CD4-positive, alpha-beta memory T cell (primary cell): ENCODE results near the gene MORN5. TPM values are rescaled to one million over a fixed set of nuclear protein-coding genes. Genes with fewer than 3 reads are reported as not detected.

Experiments
- CTCF ChIA-PET: fragments of 350-600 bp; sonication (Branson Sonifier 250); formaldehyde crosslinking; loops from one replicate; lab custom pipeline; 2021; ENCODE audit warnings: inconsistent platforms; ENCODE audit not compliant: partially characterized antibody; lab: Charles Lee
- POLR2A ChIA-PET: fragments of 350-600 bp; sonication (Branson Sonifier 250); formaldehyde crosslinking; loops from one replicate; lab custom pipeline; 2021; ENCODE audit not compliant: partially characterized antibody; lab: Charles Lee
- DNase-seq, 5 donors: peaks; one replicate each; pipeline versions ENCODE4 v3.0.0 to v3.0.0-alpha.2; 2020 to 2022; ENCODE audit warnings: mixed read lengths in 1 of 5
- H3K27ac ChIP-seq: one replicate; pipeline ENCODE4 v1.7.0; 2013; ENCODE audit warnings: low read depth, low read length
- H3K27me3 ChIP-seq: 2 replicates; pipeline ENCODE4 v1.7.0; 2013; ENCODE audit warnings: mild to moderate bottlenecking, low read length, moderate library complexity; ENCODE audit not compliant: insufficient read depth
- H3K36me3 ChIP-seq: 2 replicates; pipeline ENCODE4 v1.7.0; 2013; ENCODE audit warnings: mild to moderate bottlenecking, low read length, moderate library complexity; ENCODE audit not compliant: insufficient read depth
- H3K4me1 ChIP-seq: 2 replicates; pipeline ENCODE4 v1.7.0; 2013; ENCODE audit warnings: mild to moderate bottlenecking, low read length, moderate library complexity; ENCODE audit not compliant: insufficient read depth
- H3K4me3 ChIP-seq, 2 donors: one replicate each; pipeline ENCODE4 v1.7.0; 2013; ENCODE audit warnings: low read length in 2 of 2, mild to moderate bottlenecking in 1 of 2
- H3K9me3 ChIP-seq, 2 donors: one replicate each; pipeline ENCODE4 v1.7.0; 2013; ENCODE audit warnings: low read length in 2 of 2, control low read depth in 1 of 2; ENCODE audit not compliant: control insufficient read depth in 1 of 2
- H3K27ac Mint-ChIP-seq, 7 donors: one replicate each; pipeline ENCODE4 v1.8.0; 2020 to 2021; ENCODE audit warnings: mixed read lengths in 7 of 7, mild to moderate bottlenecking in 6 of 7, inconsistent platforms in 3 of 7, moderate library complexity in 3 of 7
- H3K27me3 Mint-ChIP-seq, 2 donors: one replicate each; pipeline ENCODE4 v1.8.0; 2020 to 2021; ENCODE audit warnings: mixed read lengths in 2 of 2
- H3K36me3 Mint-ChIP-seq, 2 donors: one replicate each; pipeline ENCODE4 v1.8.0; 2020 to 2021; ENCODE audit warnings: mixed read lengths in 2 of 2, inconsistent platforms in 1 of 2, mild to moderate bottlenecking in 1 of 2
- H3K4me1 Mint-ChIP-seq, 4 donors: one replicate each; pipeline ENCODE4 v1.8.0; 2020 to 2021; ENCODE audit warnings: mixed read lengths in 4 of 4, mild to moderate bottlenecking in 1 of 4
- H3K4me3 Mint-ChIP-seq, 8 donors: one replicate each; pipeline ENCODE4 v1.8.0; 2020 to 2021; ENCODE audit warnings: mixed read lengths in 8 of 8, mild to moderate bottlenecking in 7 of 8, moderate library complexity in 6 of 8, inconsistent platforms in 3 of 8
- H3K9me3 Mint-ChIP-seq, 8 donors: one replicate each; pipeline ENCODE4 v1.8.0; 2020 to 2021; ENCODE audit warnings: mixed read lengths in 8 of 8, mild to moderate bottlenecking in 5 of 8, inconsistent platforms in 3 of 8, moderate library complexity in 1 of 8
- intact Hi-C: fragments of 100-400 bp; cut with micrococcal nuclease; formaldehyde crosslinking; loops from one replicate; pipeline ENCODE4 v1.15.1; 2023
- polyA plus RNA-seq, 2 donors: library from polyadenylated mRNA; unstranded; fragments of 300-500 nt; fragmentation: Illumina TruSeq; gene quantifications; one replicate each; pipeline ENCODE4 v1.2.3, GENCODE V29; 2021
- total RNA-seq, 2 experiments: library from RNA; stranded (reverse); gene quantifications; one replicate each; pipeline ENCODE4 v1.2.3, GENCODE V29; 2021

The MORN5 gene
- total and polyA plus RNA-seq, 4 experiments from 2014 or later = not detected

DNA sequence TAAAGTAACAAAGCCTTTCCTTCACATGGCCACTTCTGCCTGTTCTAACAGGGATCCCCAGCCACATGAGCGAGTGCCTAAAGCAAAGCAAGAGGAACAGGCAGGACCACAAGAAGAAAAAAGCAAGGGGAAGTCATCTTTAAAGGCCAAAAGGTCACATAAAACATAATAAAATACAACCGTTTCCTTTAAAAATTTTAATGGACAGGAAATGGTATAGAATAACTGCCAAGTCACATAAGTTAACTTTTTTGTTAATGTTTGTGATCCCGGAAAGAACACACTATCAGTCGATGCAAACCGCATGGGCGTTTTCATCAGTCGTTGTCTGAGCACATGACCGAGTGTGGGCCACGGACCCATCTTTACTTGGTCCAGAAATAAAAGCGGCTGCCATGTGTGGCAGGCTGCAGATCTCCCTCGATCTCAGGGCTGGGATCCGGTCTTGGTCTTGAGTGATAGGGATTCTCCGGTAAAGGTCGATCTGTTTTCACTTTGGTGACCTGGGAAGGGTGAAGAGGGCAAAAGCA lies 15.8 kb upstream of the MORN5 start:
- Histone ChIP-seq H3K27ac (no peak overlapping the region), H3K4me3 (no peak overlapping the region), H3K27me3 (no peaks in the 10 kb centered on the region), H3K36me3 (peaks cover 28% of the 10 kb centered on the region), H3K9me3 (no peaks in the 10 kb centered on the region), H3K4me1 (no peaks in the 10 kb centered on the region)
- Mint-ChIP-seq H3K4me1 (peaks cover 0 to 5% (median 0%) of the 10 kb centered on the region in 4 donors), H3K27me3 (no peaks in the 10 kb centered on the region), H3K4me3 (no peak overlapping the region), H3K27ac (no peak overlapping the region), H3K36me3 (peaks cover 48 to 66% of the 10 kb centered on the region in 2 donors), H3K9me3 (no peaks in the 10 kb centered on the region)
- intact Hi-C loops = no loop called here
- DNase-seq = no peak
- ChIA-PET POLR2A (no interaction called here), CTCF (interaction anchor here (0.6 to 2.8 kb wide), 4 partner anchors 19 to 206 kb away, joined by 3 to 16 read pairs (median 3); no protein-coding TSS in a partner anchor)

DNA sequence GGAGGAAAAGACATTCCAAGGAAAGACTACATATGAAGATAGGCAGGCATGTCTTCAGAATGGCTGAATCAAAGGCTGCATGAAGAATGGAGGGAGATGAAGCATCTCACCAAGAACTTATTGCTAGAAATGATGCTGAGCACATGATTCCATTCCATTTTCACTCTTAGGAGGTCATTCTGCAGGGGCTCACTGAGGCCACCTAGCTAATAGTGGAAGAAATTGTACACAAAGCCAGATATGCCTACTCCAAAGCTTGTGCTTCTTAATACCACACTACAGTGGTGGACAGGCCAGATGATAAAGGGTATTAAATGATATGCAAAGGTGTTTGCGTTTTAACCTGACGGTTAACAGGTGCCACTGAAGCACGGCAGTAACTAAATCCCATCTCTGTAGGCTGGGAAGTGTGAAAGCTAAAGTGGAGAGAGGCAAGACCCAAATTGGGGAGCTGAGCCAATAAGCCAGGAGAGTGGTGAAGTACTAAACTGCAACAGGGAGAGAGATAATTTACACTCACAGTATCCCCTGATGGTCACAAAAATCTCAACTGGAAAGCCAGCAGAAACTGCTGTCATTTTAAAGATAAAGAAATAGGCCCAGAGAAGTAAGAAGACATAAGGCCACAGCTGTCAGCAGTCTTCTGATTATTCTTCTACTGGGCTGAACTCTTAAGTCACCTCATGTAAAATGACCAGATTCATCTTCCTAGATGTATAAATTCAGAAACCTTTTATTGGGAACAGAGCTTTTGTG lies 14.7 kb upstream of the MORN5 start:
- Mint-ChIP-seq H3K4me1 (peaks cover 0 to 5% (median 3%) of the 10 kb centered on the region in 4 donors), H3K27me3 (no peaks in the 10 kb centered on the region), H3K4me3 (no peak overlapping the region), H3K9me3 (no peaks in the 10 kb centered on the region), H3K36me3 (peaks cover 48 to 72% of the 10 kb centered on the region in 2 donors), H3K27ac (no peak overlapping the region)
- H3K27me3 ChIP-seq = no peaks in the 10 kb centered on the region
- no peak for DNase-seq
- H3K36me3 ChIP-seq = peaks cover 32% of the 10 kb centered on the region
- POLR2A ChIA-PET = no interaction called here
- CTCF ChIA-PET = interaction anchor here (0.9 to 2.8 kb wide), 3 partner anchors 23 to 205 kb away, joined by 3 to 16 read pairs (median 11); no protein-coding TSS in a partner anchor
- no peak overlapping the region for H3K4me3 ChIP-seq
- H3K27ac ChIP-seq = no peak overlapping the region
- intact Hi-C loops = no loop called here
- H3K9me3 ChIP-seq = no peaks in the 10 kb centered on the region
- H3K4me1 ChIP-seq = no peaks in the 10 kb centered on the region

DNA sequence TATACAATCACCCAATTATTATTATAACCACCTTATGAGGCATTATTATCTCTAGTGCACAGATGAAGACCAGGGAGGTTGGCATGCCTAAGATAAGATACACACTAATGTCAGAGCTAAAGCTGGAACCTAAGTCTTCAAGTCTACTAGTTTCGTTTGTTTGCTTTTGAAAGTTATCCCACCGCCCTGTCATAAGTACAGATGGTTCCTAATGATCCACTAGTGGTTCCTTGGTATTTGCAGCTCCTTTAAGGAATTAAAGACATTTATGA lies 14.2 kb upstream of the MORN5 start:
- Mint-ChIP-seq H3K36me3 (peaks cover 48 to 76% of the 10 kb centered on the region in 2 donors), H3K27me3 (no peaks in the 10 kb centered on the region), H3K4me3 (no peak overlapping the region), H3K4me1 (peaks cover 0 to 5% (median 3%) of the 10 kb centered on the region in 4 donors), H3K9me3 (no peaks in the 10 kb centered on the region), H3K27ac (no peak overlapping the region)
- Histone ChIP-seq H3K4me1 (no peaks in the 10 kb centered on the region), H3K9me3 (no peaks in the 10 kb centered on the region), H3K27me3 (no peaks in the 10 kb centered on the region), H3K36me3 (peaks cover 32% of the 10 kb centered on the region), H3K27ac (no peak overlapping the region), H3K4me3 (no peak overlapping the region)
- ChIA-PET CTCF (interaction anchor here (2.8 kb wide), 2 partner anchors 23 to 47 kb away, joined by 11 to 16 read pairs; no protein-coding TSS in a partner anchor), POLR2A (no interaction called here)
- intact Hi-C loops = no loop called here
- DNase-seq = no peak

DNA sequence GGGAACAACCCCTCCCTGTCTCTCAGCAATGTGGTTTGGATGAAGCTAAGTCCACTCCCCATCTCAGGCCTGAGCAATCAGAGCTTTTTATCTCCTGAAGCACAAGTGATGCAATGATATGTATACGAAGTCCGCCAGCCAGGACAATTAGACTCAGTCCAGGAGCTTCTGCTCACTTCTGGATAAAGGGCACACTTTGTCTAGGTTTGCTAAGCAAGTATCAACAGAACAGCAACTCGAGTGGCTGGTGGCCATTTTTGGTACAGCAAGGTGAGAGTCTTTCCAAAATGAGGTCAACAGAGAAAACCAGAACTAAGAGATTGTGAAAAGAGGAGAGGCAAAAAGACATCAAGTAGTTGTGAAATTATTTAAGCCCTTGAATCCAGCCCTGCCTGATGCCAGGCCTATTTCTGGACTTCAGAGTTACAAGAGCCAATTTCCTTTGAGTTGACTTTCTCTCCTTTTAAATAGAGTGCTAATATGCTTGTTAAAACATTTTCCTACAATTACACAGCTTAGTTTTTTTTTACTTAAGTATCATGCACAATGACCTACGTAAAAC lies 8.4 kb upstream of the MORN5 start:
- Mint-ChIP-seq H3K4me3 (no peak overlapping the region), H3K27me3 (no peaks in the 10 kb centered on the region), H3K9me3 (no peaks in the 10 kb centered on the region), H3K27ac (peak overlapping the region in 1 of 7 donors; percentile 1), H3K36me3 (peaks cover 23 to 46% of the 10 kb centered on the region in 2 donors), H3K4me1 (peaks cover 11 to 18% (median 16%) of the 10 kb centered on the region in 4 donors)
- no peaks in the 10 kb centered on the region for H3K27me3 ChIP-seq
- no peak overlapping the region for H3K27ac ChIP-seq
- H3K36me3 ChIP-seq = peaks cover 20% of the 10 kb centered on the region
- H3K9me3 ChIP-seq = no peaks in the 10 kb centered on the region
- intact Hi-C loops = no loop called here
- ChIA-PET POLR2A (interaction anchor here (1.0 kb wide), 1 partner anchor 9 kb away, joined by 5 read pairs; no protein-coding TSS in a partner anchor), CTCF (interaction anchor here (0.9 to 2.8 kb wide), 2 partner anchors 24 to 53 kb away, joined by 6 to 11 read pairs; no protein-coding TSS in a partner anchor)
- H3K4me1 ChIP-seq = no peaks in the 10 kb centered on the region
- H3K4me3 ChIP-seq = no peak overlapping the region
- no peak for DNase-seq

DNA sequence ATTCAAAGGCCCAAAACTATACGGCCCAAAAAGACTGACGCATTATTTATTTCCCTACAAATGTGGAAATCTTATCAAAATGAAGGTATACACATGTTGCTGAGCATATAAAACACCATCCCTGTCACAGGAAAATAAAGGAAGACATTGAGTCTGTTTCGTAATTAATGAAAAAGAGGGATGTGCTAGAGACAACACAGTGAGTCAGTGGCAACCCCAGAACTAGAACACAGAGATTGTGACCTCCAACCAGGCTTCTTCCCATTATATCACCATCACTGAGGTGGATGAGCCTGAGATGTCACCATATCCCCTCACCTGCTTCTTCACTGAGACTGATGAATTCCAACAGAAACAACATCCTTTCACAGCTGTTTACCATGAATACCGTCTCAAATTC lies 3.9 kb upstream of the MORN5 start:
- Mint-ChIP-seq H3K9me3 (no peaks in the 10 kb centered on the region), H3K27me3 (no peaks in the 10 kb centered on the region), H3K4me3 (no peak overlapping the region), H3K4me1 (peaks cover 36 to 50% (median 42%) of the 10 kb centered on the region in 4 donors), H3K36me3 (peaks cover 4 to 26% of the 10 kb centered on the region in 2 donors), H3K27ac (peak overlapping the region in 1 of 7 donors; percentile 23)
- Histone ChIP-seq H3K36me3 (peaks cover 9% of the 10 kb centered on the region), H3K9me3 (no peaks in the 10 kb centered on the region), H3K27ac (no peak overlapping the region), H3K4me1 (peaks cover 25% of the 10 kb centered on the region), H3K27me3 (no peaks in the 10 kb centered on the region), H3K4me3 (no peak overlapping the region)
- DNase-seq = no peak
- ChIA-PET CTCF (interaction anchor here (1.2 to 2.8 kb wide), 2 partner anchors 17 to 57 kb away, joined by 3 to 16 read pairs; no protein-coding TSS in a partner anchor), POLR2A (no interaction called here)
- intact Hi-C loops = no loop called here

DNA sequence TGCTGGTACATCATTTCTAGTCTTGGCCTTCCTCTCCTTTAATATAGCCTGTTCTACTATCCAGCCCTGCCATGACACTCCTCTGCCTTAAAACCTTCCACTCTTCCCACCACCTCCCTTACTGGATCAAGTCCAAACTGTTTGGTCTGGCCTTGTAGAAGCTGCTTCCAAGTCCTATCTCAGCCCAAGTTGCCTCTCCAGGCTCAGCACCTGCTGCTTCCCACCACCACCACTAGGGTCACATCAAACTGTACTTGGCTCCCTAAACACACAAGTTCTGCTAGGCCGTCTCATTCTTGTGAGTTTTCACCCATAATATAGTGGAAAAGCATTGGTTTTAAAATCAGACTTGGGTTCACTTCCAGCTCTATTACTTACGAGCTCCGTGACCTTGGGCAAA lies 1.5 kb upstream of the MORN5 start:
- H3K36me3 Mint-ChIP-seq = peaks cover 0 to 12% of the 10 kb centered on the region in 2 donors
- peaks cover 6 to 7% of the 10 kb centered on the region in 2 donors for H3K27me3 Mint-ChIP-seq
- POLR2A ChIA-PET = interaction anchor here (0.6 kb wide), 1 partner anchor 12 kb away, joined by 3 read pairs; no protein-coding TSS in a partner anchor
- CTCF ChIA-PET = interaction anchor here (0.9 to 2.9 kb wide), 4 partner anchors 35 to 192 kb away, joined by 3 to 9 read pairs (median 6); no protein-coding TSS in a partner anchor
- intact Hi-C loops = loop anchor here (2.0 kb wide), 1 partner anchor 671 kb away; the partner anchor contains the start of gene PDCL
- Histone ChIP-seq H3K9me3 (no peaks in the 10 kb centered on the region), H3K36me3 (no peaks in the 10 kb centered on the region), H3K27me3 (no peaks in the 10 kb centered on the region), H3K4me1 (peaks cover 25% of the 10 kb centered on the region), H3K27ac (no peak overlapping the region), H3K4me3 (no peak overlapping the region)
- H3K4me1 Mint-ChIP-seq = peaks cover 30 to 50% (median 40%) of the 10 kb centered on the region in 4 donors
- DNase-seq = peak; percentile 4 to 46 (median 12)
- H3K27ac Mint-ChIP-seq = peak overlapping the region in 3 of 7 donors; percentile 6 to 31 (median 28)
- H3K4me3 Mint-ChIP-seq = peak overlapping the region; percentile 2 to 63 (median 28)
- peaks cover 0 to 10% (median 3%) of the 10 kb centered on the region in 8 donors for H3K9me3 Mint-ChIP-seq
